MG63 (cell line): ENCODE measurements around the gene LARGE2. TPM values are rescaled to one million over a fixed set of nuclear protein-coding genes. Genes with fewer than 3 reads are reported as not detected.

ENCODE experiments used
- DNase-seq: peaks from one replicate; pipeline ENCODE4 v3.0.0-alpha.2; 2020
- H3K27me3 ChIP-seq: fragments of 250-450 bp; sonication (Bioruptor Pico); 2 replicates; pipeline ENCODE4 v1.5.1; 2020; ENCODE audit warnings: mild to moderate bottlenecking, moderate library complexity
- H3K36me3 ChIP-seq: fragments of 250-450 bp; sonication (Bioruptor Pico); 2 replicates; pipeline ENCODE4 v1.5.1; 2020; ENCODE audit warnings: mild to moderate bottlenecking, moderate library complexity
- H3K4me3 ChIP-seq: fragments of 250-450 bp; sonication (Bioruptor Pico); 2 replicates; pipeline ENCODE4 v1.5.1; 2020; ENCODE audit warnings: mild to moderate bottlenecking, moderate library complexity
- H3K9me3 ChIP-seq: fragments of 250-450 bp; sonication (Bioruptor Pico); 2 replicates; pipeline ENCODE4 v1.5.1; 2020; ENCODE audit warnings: mild to moderate bottlenecking, moderate library complexity
- total RNA-seq: library from RNA; depleted of rRNA; stranded (reverse); fragments of >200 nt; shearing (Covaris generic); gene quantifications from 2 replicates; pipeline ENCODE4 v1.2.3, GENCODE V29; 2014; ENCODE audit warnings: low replicate concordance

Gene LARGE2
- total RNA-seq, 1 experiment from 2014 or later = not detected

GRCh38 chr11:45931739-45932138 is 9.3 kb downstream of the LARGE2 start:
- Histone ChIP-seq H3K9me3 (no peaks in the 10 kb centered on the region), H3K4me3 (no peak overlapping the region), H3K36me3 (no peaks in the 10 kb centered on the region), H3K27me3 (no peaks in the 10 kb centered on the region)
- no peak for DNase-seq

- H3K4me3 ChIP-seq = no peak overlapping the region
- DNase-seq = no peak
- H3K9me3 ChIP-seq = no peaks in the 10 kb centered on the region
- no peaks in the 10 kb centered on the region for H3K36me3 ChIP-seq
- no peaks in the 10 kb centered on the region for H3K27me3 ChIP-seq
Observed at GRCh38 chr11:45932217-45932616, 9.8 kb downstream of the LARGE2 start.

DNA sequence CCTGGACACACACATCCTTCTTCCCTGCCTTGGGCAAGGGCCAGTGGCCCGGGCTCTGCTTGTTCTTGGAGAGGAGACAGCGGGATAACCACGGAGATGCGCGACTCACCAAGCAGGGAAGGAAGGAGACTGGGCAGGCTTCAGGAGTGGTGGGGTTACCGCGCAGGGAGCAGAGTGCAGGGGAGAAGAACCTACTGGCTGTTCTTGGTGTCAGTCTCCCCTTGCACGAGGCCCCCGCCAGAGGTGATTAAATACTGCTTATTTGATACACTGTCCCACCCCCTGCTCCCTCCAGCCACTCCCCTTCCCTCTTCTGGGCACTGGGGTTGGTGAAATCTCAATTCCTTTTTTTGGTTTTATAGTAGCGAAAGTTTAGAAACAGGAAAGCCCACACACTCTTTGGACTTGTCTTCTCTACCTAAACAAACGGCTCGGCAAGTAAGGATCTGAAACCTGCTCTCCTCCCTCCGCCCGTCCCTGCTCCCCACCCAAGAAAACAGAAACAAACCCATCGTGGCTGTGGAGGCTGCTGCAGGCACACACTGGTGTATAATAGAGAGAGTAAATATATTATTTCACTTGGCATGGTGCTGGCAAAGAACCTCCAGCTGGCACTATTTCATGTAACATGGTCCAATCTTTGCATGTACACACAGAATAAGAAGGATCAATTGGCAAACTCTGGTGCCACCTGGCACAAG is 10.8 kb downstream of the LARGE2 start:
- no peaks in the 10 kb centered on the region; the same call in 1 of the 2 replicates for H3K36me3 ChIP-seq
- no peaks in the 10 kb centered on the region for H3K27me3 ChIP-seq
- no peak overlapping the region for H3K4me3 ChIP-seq
- DNase-seq = peak; percentile 42
- H3K9me3 ChIP-seq = no peaks in the 10 kb centered on the region

DNA sequence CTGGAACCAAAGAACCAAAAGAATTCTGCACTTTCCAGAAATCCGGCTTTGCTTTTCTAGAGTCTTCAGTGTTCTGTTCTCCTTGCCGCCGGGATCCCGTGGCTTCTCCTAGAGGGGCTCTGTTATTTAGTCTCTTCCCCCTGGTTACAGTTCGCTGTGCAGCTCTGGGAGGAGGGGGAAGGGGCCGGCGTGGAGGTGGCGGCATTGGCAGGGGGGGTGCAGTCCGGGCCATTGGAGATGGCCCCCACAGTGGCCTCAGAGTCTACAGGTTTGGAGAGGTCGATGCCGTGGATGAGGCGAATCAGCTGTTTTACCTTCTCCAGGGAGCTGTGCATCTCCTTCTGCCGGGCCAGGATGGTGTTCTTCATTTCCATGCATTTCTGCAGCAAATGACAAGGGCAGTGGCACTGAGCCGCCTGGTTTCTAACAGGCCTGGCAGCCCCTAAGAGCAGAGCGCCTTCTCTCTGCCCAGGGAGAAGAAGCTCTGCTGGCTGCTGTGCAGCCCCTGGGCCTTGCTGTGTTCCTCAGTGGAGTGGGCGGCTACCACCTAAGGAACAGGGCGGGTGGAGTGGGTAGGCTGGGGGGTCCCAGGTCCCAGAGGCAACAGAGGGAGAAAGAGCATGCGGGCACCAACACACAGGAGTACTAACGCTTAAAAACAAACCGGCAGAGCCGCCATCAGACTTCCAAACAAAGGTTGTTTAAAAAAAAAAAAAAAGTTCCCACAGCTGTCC is 11.6 kb downstream of the LARGE2 start:
- H3K27me3 ChIP-seq = no peaks in the 10 kb centered on the region
- no peak overlapping the region for H3K4me3 ChIP-seq
- H3K36me3 ChIP-seq = no peaks in the 10 kb centered on the region; the same call in 1 of the 2 replicates
- DNase-seq = no peak
- H3K9me3 ChIP-seq = no peaks in the 10 kb centered on the region

GRCh38 chr11:45934580-45935318 is 12.3 kb downstream of the LARGE2 start:
- Histone ChIP-seq H3K4me3 (no peak overlapping the region), H3K9me3 (no peaks in the 10 kb centered on the region), H3K36me3 (no peaks in the 10 kb centered on the region; the same call in 1 of the 2 replicates), H3K27me3 (no peaks in the 10 kb centered on the region)
- no peak for DNase-seq

- Histone ChIP-seq H3K27me3 (no peaks in the 10 kb centered on the region), H3K4me3 (no peak overlapping the region), H3K36me3 (no peaks in the 10 kb centered on the region; the same call in 1 of the 2 replicates), H3K9me3 (no peaks in the 10 kb centered on the region)
- no peak for DNase-seq
Observed at GRCh38 chr11:45935349-45936064, 13.1 kb downstream of the LARGE2 start.

GRCh38 chr11:45936511-45937054 is 14.1 kb downstream of the LARGE2 start:
- Histone ChIP-seq H3K36me3 (no peaks in the 10 kb centered on the region; the same call in 1 of the 2 replicates), H3K4me3 (no peak overlapping the region)

DNA sequence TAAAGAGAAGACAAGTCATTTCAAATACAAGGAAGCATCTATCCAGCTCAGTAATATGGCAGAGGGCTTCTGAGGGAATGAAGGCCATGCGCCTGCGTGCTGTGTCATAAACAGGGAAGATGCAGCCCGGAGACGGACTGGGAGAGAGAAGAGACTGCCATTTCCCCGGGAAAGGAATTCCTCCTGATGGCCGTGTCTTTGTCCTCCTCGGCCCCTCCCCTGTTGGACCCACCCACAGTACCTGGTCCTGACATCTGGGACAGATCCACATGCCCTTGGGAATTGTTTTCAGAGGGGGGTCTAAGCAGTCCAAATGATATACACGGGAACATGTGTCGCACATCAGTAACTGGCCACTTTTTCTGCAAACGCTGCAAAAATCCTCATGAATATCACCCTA is 15.5 kb downstream of the LARGE2 start:
- Histone ChIP-seq H3K9me3 (no peaks in the 10 kb centered on the region), H3K36me3 (no peaks in the 10 kb centered on the region; the same call in 1 of the 2 replicates), H3K27me3 (no peaks in the 10 kb centered on the region), H3K4me3 (no peak overlapping the region)
- no peak for DNase-seq

More at GRCh38 chr11:45936511-45937054, 14.1 kb downstream of the LARGE2 start:
- no peaks in the 10 kb centered on the region for H3K9me3 ChIP-seq
- DNase-seq = no peak
- H3K27me3 ChIP-seq = no peaks in the 10 kb centered on the region

DNA sequence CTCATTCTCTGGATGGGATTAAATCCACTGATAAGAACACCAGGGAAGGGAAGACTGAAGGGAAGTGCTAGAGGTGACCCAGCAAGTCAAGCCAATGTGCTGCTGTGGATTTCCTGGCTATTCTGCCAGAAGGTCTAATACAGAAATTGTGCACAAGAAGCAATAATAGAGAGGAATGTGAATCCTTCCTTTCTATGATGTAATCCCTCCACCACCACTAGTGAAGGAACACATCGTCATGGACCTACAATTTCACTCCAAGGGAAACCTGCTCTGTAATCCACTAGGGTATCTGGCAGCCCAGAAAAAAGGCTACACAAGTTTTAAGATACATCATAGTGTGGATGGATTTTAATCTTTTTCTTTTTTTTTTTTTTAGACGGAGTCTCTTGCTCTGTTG is 17.4 kb downstream of the LARGE2 start:
- Histone ChIP-seq H3K4me3 (no peak overlapping the region), H3K27me3 (no peaks in the 10 kb centered on the region), H3K9me3 (no peaks in the 10 kb centered on the region), H3K36me3 (no peaks in the 10 kb centered on the region; the same call in 1 of the 2 replicates)
- DNase-seq = no peak

GRCh38 chr11:45941285-45941684 is 18.8 kb downstream of the LARGE2 start:
- no peaks in the 10 kb centered on the region; the same call in 1 of the 2 replicates for H3K36me3 ChIP-seq
- no peaks in the 10 kb centered on the region for H3K9me3 ChIP-seq
- H3K27me3 ChIP-seq = no peaks in the 10 kb centered on the region
- no peak for DNase-seq
- no peak overlapping the region for H3K4me3 ChIP-seq

DNA sequence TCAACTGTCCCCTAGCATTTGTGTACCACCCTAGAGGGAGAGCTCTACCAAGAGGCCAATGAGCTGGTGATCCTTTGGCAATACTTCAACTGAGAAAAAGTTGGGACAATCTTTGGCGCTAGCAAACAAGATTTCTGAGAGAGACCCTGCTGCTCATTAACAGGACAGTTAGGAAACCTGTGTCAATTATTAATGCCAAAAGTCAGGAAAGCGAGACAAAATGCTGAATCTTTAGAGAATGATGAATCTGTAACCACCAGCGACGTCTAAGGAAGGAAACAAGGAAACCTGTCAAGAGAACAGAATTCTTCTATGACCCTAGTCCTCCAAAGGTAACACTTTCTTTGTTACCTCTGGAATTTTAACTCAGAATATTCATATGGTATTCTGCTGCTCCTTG is 19.9 kb downstream of the LARGE2 start:
- H3K4me3 ChIP-seq = no peak overlapping the region
- H3K36me3 ChIP-seq = no peaks in the 10 kb centered on the region; the same call in 1 of the 2 replicates
- H3K9me3 ChIP-seq = no peaks in the 10 kb centered on the region
- no peaks in the 10 kb centered on the region for H3K27me3 ChIP-seq
- no peak for DNase-seq

DNA sequence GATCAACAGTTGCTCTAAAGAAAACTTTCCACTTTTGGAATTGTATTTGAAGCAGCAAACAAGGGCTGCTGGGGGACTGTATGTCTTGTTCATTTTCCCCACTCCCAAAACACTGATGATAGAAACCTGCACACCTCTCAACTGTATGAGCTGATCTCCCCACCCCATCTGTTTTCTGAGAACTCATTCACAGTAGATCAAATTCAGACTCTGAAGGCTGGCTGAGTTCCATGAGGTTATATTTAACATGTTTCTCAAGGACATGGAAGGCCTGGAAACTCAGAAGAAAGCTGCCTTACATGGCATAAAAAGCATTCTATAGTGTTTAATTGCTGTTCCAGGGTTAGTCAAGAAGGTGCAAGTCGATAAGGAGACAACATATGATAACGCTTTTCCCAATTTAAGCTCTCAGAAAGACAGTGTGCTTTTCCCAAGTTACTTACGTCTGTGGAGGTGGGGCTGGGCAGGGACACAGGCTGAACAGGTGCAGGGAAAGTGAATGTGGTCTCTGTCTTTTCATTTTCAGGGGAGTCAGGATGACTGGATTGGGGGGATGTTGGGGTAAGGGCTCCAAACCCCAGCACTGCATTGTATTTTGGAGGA is 23.0 kb downstream of the LARGE2 start:
- H3K4me3 ChIP-seq = no peak overlapping the region
- H3K36me3 ChIP-seq = peaks cover 12% of the 10 kb centered on the region
- no peaks in the 10 kb centered on the region for H3K9me3 ChIP-seq
- no peak for DNase-seq
- H3K27me3 ChIP-seq = no peaks in the 10 kb centered on the region

GRCh38 chr11:45947885-45948284 is 25.4 kb downstream of the LARGE2 start:
- no peak for DNase-seq
- peaks cover 18% of the 10 kb centered on the region for H3K36me3 ChIP-seq
- H3K9me3 ChIP-seq = no peaks in the 10 kb centered on the region
- no peaks in the 10 kb centered on the region for H3K27me3 ChIP-seq
- H3K4me3 ChIP-seq = no peak overlapping the region

DNA sequence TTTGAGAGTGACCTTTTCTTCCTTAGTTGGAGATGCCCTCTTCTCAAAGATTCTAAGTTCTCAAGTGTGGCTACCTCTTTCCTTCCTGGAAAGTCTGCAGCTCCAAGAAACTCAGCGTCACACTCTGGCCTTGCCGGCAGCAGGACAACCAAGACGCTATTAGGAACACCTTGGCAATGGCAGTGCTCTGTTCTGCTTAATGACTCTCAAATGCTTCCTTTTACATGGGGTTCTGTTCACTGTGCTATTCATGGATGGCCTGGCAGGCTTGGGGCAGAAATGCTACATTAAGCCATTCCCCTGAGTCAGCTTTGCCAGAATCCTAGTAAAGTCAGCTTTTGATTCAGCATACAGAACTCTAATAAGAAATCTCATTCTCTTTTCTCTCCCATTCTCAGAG is 25.9 kb downstream of the LARGE2 start:
- no peaks in the 10 kb centered on the region for H3K27me3 ChIP-seq
- DNase-seq = no peak
- H3K4me3 ChIP-seq = no peak overlapping the region
- H3K9me3 ChIP-seq = no peaks in the 10 kb centered on the region
- H3K36me3 ChIP-seq = peaks cover 22% of the 10 kb centered on the region

GRCh38 chr11:45949992-45950407 is 27.5 kb downstream of the LARGE2 start:
- no peaks in the 10 kb centered on the region for H3K9me3 ChIP-seq
- H3K27me3 ChIP-seq = no peaks in the 10 kb centered on the region
- peaks cover 25% of the 10 kb centered on the region for H3K36me3 ChIP-seq
- DNase-seq = no peak
- no peak overlapping the region for H3K4me3 ChIP-seq

DNA sequence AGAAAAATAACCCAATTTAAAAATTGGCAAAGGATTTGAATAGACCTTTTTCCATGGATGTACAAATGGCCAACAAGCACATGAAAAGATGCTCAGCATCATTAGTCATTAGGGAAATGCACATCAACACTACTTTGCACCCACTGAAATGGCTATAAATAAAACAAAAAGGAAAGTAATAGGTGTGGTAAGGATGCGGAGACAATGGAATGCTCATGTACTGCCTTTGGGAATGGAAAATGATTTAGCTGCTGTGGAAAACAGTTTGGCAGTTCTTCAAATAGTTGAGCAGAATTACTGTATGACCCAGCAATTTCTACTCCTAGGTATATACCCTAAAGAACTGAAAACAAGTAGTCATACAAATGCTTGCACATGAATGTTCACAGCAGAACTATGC is 37.4 kb downstream of the LARGE2 start:
- Histone ChIP-seq H3K27me3 (no peaks in the 10 kb centered on the region), H3K36me3 (peaks cover 7% of the 10 kb centered on the region), H3K9me3 (no peaks in the 10 kb centered on the region), H3K4me3 (no peak overlapping the region)
- no peak for DNase-seq
